ENCODE results near the gene C20orf204.
A peak's percentile ranks its signal among the peaks of the same experiment; 100 is the strongest.

The C20orf204 gene

GRCh38 chr20:64068386-64069208 lies 32.6 kb downstream of the C20orf204 start:
- Histone ChIP-seq H3K27ac (no peak overlapping the region), H3K9ac (ENCODE audit: insufficient read length) (no peak overlapping the region), H3K9me3 (ENCODE audit: low read depth, low read length) (no peaks in the 10 kb centered on the region), H3K4me3 (no peak overlapping the region), H3K36me3 (ENCODE audit: insufficient read depth, low read length) (no peaks in the 10 kb centered on the region)
- DNase-seq (ENCODE audit: low read depth, low spot score): no peak
- no peak for TF ChIP-seq EZH2 (IDR thresholded peaks at IDR 0.05)
- no peak for TF ChIP-seq FOXP2 (optimal IDR thresholded peaks at IDR 0.05; ENCODE audit: control extremely low read depth, extremely low read length, insufficient read depth)

GRCh38 chr20:64069209-64069613 lies 33.2 kb downstream of the C20orf204 start:
- DNase-seq (ENCODE audit: low read depth, low spot score): no peak
- Histone ChIP-seq H3K4me3 (no peak overlapping the region), H3K36me3 (ENCODE audit: insufficient read depth, low read length) (no peaks in the 10 kb centered on the region), H3K9me3 (ENCODE audit: low read depth, low read length) (no peaks in the 10 kb centered on the region), H3K9ac (ENCODE audit: insufficient read length) (no peak overlapping the region), H3K27ac (no peak overlapping the region)
- TF ChIP-seq EZH2 (IDR thresholded peaks at IDR 0.05) (no peak), FOXP2 (optimal IDR thresholded peaks at IDR 0.05; ENCODE audit: control extremely low read depth, extremely low read length, insufficient read depth) (no peak), POLR2AphosphoS5 (IDR thresholded peaks at IDR 0.05; ENCODE audit: borderline replicate concordance, low read depth, low read length) (no peak)

GRCh38 chr20:64069614-64070243 lies 33.7 kb downstream of the C20orf204 start:
- no peak overlapping the region for H3K27ac ChIP-seq
- TF ChIP-seq POLR2AphosphoS5 (IDR thresholded peaks at IDR 0.05; ENCODE audit: borderline replicate concordance, low read depth, low read length): no peak
- no peak for TF ChIP-seq EZH2 (IDR thresholded peaks at IDR 0.05)
- no peak for TF ChIP-seq FOXP2 (optimal IDR thresholded peaks at IDR 0.05; ENCODE audit: control extremely low read depth, extremely low read length, insufficient read depth)
- H3K4me3 ChIP-seq: no peak overlapping the region
- no peaks in the 10 kb centered on the region for H3K9me3 ChIP-seq (ENCODE audit: low read depth, low read length)
- no peaks in the 10 kb centered on the region for H3K36me3 ChIP-seq (ENCODE audit: insufficient read depth, low read length)
- no peak overlapping the region for H3K9ac ChIP-seq (ENCODE audit: insufficient read length)
- DNase-seq (ENCODE audit: low read depth, low spot score): no peak

GRCh38 chr20:64070244-64070993 lies 34.4 kb downstream of the C20orf204 start:
- TF ChIP-seq EZH2 (IDR thresholded peaks at IDR 0.05) (no peak), POLR2AphosphoS5 (IDR thresholded peaks at IDR 0.05; ENCODE audit: borderline replicate concordance, low read depth, low read length) (no peak), FOXP2 (optimal IDR thresholded peaks at IDR 0.05; ENCODE audit: control extremely low read depth, extremely low read length, insufficient read depth) (no peak)
- no peaks in the 10 kb centered on the region for H3K9me3 ChIP-seq (ENCODE audit: low read depth, low read length)
- H3K36me3 ChIP-seq (ENCODE audit: insufficient read depth, low read length): no peaks in the 10 kb centered on the region
- no peak overlapping the region for H3K9ac ChIP-seq (ENCODE audit: insufficient read length)
- no peak for DNase-seq (ENCODE audit: low read depth, low spot score)
- no peak overlapping the region for H3K4me3 ChIP-seq
- no peak overlapping the region for H3K27ac ChIP-seq

- no peak overlapping the region for H3K9ac ChIP-seq (ENCODE audit: insufficient read length)
- no peak for DNase-seq (ENCODE audit: low read depth, low spot score)
- TF ChIP-seq POLR2AphosphoS5 (IDR thresholded peaks at IDR 0.05; ENCODE audit: borderline replicate concordance, low read depth, low read length) (0 out of 2 replicates have a peak, but pooled peaks have one; percentile 26), FOXP2 (optimal IDR thresholded peaks at IDR 0.05; ENCODE audit: control extremely low read depth, extremely low read length, insufficient read depth) (no peak)
- no peak overlapping the region for H3K27ac ChIP-seq
- H3K36me3 ChIP-seq (ENCODE audit: insufficient read depth, low read length): no peaks in the 10 kb centered on the region
- H3K4me3 ChIP-seq: no peak overlapping the region
- no peaks in the 10 kb centered on the region for H3K9me3 ChIP-seq (ENCODE audit: low read depth, low read length)
Measured at GRCh38 chr20:64071341-64072332, 35.7 kb downstream of the C20orf204 start.

GRCh38 chr20:64072498-64073063 lies 36.6 kb downstream of the C20orf204 start:
- H3K27ac ChIP-seq: no peak overlapping the region
- DNase-seq (ENCODE audit: low read depth, low spot score): no peak
- no peaks in the 10 kb centered on the region for H3K9me3 ChIP-seq (ENCODE audit: low read depth, low read length)
- no peak overlapping the region for H3K9ac ChIP-seq (ENCODE audit: insufficient read length)
- no peaks in the 10 kb centered on the region for H3K36me3 ChIP-seq (ENCODE audit: insufficient read depth, low read length)
- no peak overlapping the region for H3K4me3 ChIP-seq
- no peak for TF ChIP-seq FOXP2 (optimal IDR thresholded peaks at IDR 0.05; ENCODE audit: control extremely low read depth, extremely low read length, insufficient read depth)
- TF ChIP-seq POLR2AphosphoS5 (IDR thresholded peaks at IDR 0.05; ENCODE audit: borderline replicate concordance, low read depth, low read length): 0 out of 2 replicates have a peak, but pooled peaks have one; percentile 6

- Histone ChIP-seq H3K36me3 (ENCODE audit: insufficient read depth, low read length) (no peaks in the 10 kb centered on the region), H3K9ac (ENCODE audit: insufficient read length) (no peak overlapping the region), H3K27ac (no peak overlapping the region), H3K4me3 (no peak overlapping the region), H3K9me3 (ENCODE audit: low read depth, low read length) (no peaks in the 10 kb centered on the region)
- TF ChIP-seq FOXP2 (optimal IDR thresholded peaks at IDR 0.05; ENCODE audit: control extremely low read depth, extremely low read length, insufficient read depth) (no peak), EZH2 (IDR thresholded peaks at IDR 0.05) (no peak), POLR2AphosphoS5 (IDR thresholded peaks at IDR 0.05; ENCODE audit: borderline replicate concordance, low read depth, low read length) (no peak)
- no peak for DNase-seq (ENCODE audit: low read depth, low spot score)
Measured at GRCh38 chr20:64073476-64074183, 37.6 kb downstream of the C20orf204 start.
